ENCODE results near the gene TTC23L.

DNA sequence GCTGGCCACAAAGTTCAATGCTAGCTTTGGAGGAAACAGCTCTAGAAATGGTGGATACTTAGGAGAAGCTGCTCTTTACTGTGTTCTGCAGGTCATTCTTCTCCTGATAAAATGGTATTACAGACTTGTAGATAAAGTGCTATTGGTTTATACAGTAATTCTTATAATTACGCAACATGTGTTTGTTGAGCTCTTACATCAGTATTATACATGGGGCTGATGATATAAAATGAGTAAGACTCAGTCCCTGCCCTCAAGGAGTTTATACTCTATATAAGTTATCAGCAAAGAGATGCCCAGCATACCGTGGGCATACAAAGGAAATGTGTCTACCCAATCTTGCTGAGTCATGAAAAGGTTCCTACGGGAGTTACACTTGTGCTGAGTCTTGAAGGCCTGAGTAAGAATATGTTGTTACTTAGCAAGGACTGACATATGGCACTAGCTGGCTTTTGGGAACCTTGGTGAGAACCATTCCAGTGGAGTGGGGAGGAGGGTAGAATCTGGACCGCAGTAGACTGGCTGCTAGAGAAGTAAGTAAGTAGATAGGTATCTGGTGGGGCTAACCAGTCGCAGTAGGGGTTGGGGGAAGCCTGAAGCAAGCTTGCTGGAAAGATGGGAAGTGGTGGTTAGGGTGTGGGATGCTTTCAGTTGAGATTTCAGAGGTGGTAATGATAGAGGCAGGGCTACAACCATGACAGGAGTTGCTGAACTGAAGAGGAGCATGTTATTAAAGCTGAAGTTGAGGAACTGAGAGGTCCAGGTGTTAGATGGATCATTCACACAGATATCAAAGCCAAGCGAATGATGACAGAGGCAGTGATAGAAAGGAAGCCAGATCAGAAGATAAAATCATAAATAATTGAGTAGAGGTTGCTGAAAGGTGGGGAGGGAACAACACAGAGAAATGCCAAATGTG is 11.1 kb upstream of the TTC23L start:
- TF ChIP-seq, protein P1, sequence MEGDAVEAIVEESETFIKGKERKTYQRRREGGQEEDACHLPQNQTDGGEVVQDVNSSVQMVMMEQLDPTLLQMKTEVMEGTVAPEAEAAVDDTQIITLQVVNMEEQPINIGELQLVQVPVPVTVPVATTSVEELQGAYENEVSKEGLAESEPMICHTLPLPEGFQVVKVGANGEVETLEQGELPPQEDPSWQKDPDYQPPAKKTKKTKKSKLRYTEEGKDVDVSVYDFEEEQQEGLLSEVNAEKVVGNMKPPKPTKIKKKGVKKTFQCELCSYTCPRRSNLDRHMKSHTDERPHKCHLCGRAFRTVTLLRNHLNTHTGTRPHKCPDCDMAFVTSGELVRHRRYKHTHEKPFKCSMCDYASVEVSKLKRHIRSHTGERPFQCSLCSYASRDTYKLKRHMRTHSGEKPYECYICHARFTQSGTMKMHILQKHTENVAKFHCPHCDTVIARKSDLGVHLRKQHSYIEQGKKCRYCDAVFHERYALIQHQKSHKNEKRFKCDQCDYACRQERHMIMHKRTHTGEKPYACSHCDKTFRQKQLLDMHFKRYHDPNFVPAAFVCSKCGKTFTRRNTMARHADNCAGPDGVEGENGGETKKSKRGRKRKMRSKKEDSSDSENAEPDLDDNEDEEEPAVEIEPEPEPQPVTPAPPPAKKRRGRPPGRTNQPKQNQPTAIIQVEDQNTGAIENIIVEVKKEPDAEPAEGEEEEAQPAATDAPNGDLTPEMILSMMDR (IDR thresholded peaks at IDR 0.05) = no peak
- no peak for TF ChIP-seq POLR2A (IDR thresholded peaks at IDR 0.05)
